GM21825 (cell line): Measurements from ENCODE around the gene FAM193A.
"Not testable (repeated sequence)": the region's sequence is repeated elsewhere in the genome, so short reads cannot be mapped to it uniquely, and the experiment has no call there.

Experiments
- ATAC-seq: cut with Tn5 transposase; IDR thresholded peaks from one replicate; pipeline ENCODE4 v1.9.1; 2021; ENCODE audit warnings: mild to moderate bottlenecking, moderate library complexity; ENCODE audit not compliant: unreplicated experiment

The FAM193A gene

DNA sequence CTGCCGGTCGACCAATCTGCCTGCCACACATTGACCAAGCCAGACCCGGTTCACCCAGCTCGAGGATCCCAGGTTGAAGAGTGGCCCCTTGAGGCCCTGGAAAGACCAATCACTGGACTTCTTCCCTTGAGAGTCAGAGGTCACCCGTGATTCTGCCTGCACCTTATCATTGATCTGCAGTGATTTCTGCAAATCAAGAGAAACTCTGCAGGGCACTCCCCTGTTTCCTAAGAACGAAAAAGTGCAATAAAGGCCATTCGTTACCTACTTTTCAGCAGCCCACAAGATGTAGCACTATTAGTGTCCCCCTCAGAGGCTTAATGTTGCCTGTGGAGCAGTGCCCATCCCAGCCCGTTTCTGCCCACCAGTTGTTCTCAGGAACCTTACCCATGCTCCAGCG is 22.3 kb upstream of the FAM193A start:
- not testable (repeated sequence) for ATAC-seq

DNA sequence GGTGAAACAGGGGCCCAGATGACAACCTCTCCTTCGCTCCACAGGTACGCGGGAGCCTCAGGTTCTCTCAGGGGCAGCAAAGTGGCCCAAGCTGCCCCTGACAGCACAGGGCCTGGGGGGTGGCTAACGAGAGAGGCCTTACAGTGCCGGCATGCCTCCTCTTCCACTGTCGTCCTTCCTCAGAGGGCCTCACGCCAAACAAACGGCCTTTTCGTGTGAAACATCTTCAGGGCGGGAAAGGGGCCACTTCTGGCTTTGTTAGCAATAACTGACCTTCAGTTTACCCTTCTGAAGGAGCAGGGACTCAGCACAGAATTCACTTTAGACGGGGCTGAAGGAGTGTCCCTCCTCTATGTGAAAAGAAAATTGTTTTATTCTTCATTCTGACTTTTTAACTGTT is 21.5 kb upstream of the FAM193A start:
- ATAC-seq = not testable (repeated sequence)

DNA sequence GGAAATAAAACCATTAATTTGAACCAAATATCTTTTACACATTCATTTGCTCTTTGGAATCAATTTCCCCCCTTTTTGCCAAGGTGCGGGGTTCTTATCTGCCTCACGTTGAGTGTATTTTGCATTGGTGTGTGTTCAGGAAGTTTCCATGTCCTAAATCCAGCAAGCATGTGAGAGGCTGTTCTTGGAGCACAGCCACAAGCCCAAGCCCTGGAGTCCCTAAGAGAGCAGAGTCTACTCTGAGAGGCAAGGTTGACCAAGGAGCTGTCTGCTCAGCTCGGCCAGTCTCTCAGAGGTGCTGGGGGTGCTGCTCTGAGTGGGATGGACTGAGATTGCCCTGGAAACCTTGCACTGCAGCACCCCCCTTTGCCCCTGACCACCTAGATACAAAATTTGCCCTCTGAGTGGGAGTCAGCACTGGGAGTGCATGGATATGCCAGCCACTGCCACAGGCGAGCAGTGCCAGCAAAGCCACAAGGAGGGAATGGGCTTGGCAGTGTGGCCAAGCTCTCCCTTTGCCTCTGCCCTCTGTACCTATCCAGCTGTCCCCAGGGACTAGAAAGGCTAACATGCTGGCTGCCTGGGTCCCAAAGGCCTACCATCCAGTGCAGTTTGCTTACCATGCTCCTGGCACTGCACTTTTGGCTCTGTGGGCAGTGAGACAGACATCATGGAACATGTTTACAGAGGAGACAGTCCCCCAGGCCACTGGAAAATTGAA is 20.5 kb upstream of the FAM193A start:
- ATAC-seq = no peak

DNA sequence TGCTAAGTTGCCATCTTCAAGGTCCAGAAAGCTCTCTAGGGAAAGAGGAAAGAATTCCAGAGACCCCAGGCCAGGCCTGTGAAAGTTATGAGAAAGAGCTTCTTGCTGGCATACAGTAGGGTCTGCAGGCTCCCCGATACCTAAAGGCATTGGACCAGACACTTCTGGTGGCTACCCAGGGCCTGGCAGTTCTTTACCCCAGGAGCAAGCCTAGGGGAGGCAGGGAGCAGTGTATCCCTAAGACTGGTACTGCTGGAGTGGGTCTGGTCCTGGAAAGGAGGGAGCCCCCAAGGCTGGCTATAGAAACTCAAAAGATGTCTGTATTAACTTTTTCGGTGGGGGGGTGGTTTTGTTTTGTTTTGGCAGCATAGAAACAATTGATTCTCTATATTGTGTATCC is 19.8 kb upstream of the FAM193A start:
- no peak for ATAC-seq

DNA sequence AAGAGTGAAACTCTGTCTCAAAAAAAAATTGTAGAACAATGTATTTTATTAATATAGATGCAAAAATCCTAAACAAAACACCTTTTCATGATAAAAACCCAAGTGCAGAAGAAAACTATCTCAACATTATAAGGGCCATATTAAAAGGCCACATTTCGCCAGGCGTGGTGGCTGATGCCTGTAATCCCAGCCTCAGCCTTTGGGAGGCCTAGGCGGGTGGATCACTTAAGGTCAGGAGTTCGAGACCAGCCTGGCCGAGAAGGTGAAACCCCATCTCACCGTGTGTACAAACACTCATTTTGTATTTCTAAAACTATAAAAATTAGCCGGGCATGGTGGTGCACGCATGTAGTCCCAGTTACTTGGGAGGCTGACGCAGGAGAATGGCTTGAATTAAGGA is 9.9 kb upstream of the FAM193A start:
- no peak for ATAC-seq

DNA sequence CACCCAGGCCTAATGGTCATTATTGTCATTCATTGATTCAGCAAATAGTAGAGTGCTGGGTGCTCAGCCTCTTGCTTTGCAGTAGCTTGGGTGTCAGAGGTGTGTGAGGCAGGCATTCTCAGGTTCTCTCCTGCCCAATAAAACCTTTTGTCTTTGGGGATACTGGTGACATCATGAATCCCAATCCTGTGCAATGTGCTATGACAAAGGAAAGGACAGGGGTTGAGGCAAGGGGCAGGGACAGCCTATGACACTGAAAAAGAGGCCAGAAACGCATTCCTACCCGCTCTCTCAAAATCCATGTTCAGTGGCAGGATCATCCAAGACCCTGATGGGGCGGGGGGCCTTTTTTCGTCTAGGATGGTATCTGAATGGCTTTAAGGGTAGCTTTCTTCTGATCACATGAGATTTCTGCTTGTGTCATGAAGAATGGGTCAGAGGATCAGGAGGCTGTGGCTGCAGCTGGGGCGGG is 1.5 kb upstream of the FAM193A start:
- no peak for ATAC-seq

DNA sequence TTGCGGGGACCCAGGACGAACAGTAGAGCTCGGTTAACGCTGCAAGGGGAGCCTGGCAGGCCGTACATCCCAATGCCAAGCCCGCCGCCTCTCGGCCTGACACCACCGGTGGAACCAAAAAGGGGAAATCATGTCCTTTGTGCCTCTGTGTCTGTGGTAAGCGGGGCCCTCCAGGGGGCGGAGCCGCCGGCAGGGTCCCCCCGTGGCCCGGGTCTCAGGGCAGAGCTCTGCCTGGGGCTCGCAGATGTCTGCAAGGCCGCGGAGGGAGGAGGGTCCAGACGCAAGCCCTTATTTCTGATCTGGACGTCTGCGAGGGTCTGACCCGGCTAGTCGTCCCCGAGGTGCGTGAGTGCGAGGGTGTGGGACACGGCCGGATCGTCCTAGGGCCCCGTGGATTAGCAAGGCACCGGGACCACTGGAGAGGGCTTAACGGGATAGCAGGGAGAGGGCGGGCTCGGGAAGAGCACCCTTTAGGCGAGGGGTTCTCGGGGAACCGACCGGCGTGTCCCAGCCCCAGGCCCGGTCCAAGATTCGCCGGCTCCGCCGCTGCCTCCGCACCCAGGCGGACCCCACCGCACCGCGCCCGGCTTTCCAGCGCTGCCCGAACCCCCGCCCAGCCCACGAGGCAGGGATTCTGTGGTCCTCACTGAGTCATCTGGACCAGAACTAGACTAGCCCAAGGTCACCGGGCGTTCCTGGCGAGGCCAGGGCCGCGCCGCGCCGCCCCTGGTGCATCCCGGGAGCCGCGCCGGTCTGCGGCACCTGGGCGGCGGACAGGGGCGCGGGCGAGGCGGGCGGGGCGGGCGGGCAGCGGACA is 863 bp upstream of the FAM193A start:
- peak; percentile 20 for ATAC-seq

DNA sequence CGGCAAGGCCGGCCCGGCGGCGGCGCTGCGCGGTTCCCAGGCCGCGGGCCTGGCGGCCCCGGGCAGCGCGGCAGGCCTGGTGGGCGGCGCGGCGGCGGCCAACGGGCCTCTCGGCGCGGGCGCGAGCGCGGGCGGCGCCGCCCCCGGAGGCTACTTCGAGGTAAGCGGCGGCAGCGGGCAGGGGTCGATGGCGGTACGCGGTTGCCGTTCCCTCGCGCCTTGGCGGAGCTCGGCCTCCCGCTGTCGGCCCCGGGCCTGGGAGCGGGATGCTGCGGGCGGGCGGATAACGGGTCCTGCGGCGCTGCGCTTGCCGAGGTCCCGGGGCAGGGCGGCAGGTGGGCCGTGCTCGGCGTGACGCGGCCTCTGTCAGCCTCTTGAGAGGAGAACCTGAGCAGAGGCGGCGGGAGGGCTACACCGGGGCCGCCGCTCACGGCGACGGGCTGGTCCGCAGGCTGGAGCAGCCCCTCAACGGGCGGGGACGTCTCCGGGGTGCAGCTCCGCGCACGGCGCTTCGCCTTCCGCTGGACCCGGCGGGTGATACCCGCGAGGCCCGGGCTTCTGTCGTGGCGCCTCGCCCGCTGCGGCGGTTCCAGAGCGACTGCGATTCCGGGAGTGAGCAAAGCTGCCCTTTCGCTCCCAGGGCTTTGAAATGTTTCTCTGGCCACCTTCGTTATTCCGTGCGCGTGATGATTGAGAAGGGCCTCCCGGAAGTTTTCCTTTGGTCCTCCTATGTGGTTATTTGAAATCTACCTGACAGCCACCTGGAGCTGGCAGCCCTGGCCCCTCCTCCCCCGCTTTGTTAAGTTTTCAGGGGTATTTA is 774 bp downstream of the FAM193A start:
- peak; percentile 14 for ATAC-seq

DNA sequence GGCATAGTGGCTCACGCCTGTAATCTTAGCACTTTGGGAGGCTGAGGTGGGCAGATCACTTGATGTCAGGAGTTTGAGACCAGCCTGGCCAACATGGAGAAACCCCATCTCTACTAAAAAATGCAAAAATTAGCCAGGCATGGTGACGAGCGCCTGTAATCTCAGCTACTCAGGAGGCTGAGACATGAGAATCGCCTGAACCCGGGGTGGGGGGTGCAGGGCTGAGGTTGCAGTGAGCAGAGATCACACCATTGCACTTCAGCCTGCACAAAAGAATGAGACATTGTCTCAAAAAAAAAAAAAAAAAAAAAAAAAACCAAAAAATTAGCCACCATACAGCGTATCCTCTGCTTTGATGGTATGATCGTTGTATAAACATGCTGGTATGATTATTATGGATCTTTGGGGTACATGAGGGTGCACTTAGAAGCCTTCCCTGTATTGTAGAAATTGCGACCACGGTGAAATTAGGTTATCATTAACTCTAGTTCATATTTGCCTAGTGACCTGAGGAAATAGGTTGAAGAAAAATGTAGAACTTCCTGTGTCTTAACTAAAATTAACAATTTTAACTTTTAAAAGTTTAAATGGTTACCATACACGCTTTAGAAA is 7.2 kb downstream of the FAM193A start:
- ATAC-seq = not testable (repeated sequence)

DNA sequence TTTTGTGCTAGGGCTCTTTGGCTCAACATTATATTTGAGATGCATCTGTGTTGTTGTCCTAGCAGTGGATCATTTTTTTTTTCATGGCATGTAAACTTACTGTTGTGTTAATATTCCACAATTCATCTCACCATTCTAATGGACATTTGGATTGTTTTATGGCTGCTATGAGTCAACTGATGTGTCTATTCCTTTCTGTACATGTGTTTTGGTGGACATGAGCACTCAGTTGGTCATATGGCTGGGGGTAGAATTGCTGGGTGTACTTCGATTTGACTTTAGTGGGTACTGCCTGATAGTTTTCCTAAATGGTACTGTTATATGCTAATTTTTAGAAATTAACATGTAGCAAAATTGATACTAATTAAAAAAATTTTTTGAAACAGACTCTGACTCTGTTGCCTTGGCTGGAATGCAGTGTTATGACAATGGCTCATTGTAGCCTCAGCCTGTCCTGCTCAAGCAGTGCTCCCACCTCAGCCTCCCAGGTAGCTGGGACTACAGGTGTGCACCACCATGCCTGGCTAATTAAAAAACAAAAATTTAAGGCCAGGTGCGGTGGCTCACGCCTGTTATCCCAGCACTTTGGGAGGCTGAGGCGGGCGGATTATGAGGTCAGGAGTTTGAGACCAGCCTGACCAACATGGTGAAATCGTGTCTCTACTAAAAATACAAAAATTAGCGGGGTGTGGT is 9.0 kb downstream of the FAM193A start:
- ATAC-seq = no peak

DNA sequence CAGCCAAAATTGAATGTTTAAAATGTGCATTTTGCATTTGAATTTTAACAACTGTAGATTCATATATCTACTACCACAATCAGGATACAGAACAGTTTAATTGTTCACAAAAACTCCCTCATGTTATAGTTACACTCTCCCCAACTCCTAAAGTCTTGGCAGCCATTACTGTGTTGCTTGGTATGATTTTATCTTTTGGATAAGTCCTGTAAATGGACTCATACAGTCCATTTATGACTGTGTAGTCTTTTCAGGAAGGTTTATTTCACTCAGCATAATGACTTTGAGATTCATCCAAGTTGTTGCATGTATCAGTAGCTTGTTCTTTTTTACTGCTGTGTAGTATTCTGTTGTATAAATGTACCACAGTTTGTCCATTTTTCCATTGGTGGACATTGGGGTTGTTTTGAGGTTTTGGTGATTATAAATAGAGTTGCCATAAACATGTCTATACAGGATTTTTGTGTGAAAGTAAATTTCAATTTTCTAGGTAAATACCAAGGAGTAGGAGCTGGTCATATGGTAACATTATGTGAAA is 9.9 kb downstream of the FAM193A start:
- ATAC-seq = no peak

DNA sequence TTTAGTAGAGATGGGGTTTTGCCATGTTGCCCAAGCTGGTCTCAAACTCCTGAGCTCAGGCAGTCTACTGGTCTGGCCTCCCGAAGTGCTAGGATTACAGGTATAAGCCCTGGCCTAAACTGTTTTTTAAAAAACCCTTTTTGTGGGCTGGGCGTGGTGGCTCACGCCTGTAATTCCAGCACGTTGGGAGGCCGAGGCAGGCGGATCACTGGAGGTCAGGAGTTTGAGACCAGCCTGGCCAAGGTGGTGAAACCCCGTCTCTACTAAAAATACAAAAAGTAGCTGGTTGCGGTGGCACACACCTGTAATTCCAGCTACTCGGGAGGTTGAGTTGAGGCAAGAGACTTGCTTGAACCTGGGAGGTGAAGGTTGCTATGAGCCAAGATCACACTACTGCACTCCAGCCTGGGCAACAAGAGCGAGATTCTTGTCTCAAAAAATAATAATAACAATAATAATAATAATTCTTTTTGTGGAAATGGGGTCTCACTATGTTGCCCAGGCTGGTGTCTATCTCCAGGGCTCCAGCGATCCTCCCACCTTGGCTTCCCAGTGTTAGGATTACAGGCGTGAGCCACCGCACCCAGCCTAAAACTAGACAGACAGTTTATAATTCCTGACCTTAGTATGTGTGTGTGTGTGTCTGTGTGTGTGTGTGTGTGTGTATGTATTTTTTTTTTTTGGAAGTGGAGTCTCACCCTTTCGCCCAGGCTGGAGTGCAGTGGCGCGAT is 10.7 kb downstream of the FAM193A start:
- not testable (repeated sequence) for ATAC-seq

DNA sequence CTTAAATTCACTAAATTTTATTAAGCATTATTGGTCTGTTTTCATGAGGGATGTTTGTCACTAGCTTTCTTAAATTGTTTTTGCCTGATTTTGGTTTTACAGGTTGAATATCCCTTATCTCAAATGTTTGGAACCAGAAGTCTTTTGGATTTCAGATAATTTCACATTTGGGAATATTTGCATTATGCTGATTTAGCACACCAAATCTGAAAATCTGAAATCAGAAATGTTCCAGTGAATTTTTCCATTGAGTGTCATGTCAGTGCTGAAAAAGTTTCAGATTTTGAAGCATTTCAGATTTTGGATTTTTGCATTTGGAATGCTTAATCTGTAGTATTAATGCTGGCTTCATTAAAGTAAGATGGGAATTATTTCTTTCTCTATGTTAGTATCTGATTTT is 14.7 kb downstream of the FAM193A start:
- no peak for ATAC-seq

DNA sequence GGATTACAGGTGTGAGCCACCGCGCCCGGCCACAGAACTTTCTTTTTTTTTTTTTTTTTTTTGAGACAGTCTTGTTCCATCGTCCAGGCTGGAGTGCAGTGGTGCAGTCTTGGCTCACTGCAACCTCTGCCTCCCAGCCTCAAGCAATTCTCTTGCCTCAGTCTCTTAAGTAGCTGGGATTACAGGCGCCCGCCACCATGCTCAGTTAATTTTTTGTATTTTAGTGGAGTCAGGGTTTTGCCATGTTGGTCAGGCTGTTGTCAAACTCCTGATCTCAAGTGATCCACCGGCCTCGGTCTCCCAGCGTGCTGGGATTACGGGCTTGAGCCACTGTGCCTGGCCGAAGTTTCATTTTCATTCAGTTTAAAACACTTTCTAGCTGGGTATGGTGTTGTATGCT is 16.4 kb downstream of the FAM193A start:
- ATAC-seq = no peak

DNA sequence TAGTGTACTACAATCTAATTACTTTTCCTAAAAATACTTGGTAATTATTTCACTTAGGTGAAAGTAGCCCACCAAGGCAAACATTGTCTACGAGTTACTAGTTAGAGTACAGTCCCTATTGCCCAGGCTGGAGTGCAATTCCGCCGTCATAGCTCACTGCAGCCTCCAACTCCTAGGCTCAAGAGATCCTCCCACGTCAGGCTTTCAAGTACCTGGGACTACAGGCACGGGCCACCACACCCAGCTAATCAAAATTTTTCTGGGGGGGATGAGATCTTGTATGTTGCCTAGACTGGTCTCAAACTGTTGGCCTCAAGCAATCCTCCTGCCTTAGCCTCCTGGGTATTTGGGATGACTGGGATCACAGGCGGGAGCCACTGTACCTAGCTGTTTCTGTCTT is 21.9 kb downstream of the FAM193A start:
- no peak for ATAC-seq

DNA sequence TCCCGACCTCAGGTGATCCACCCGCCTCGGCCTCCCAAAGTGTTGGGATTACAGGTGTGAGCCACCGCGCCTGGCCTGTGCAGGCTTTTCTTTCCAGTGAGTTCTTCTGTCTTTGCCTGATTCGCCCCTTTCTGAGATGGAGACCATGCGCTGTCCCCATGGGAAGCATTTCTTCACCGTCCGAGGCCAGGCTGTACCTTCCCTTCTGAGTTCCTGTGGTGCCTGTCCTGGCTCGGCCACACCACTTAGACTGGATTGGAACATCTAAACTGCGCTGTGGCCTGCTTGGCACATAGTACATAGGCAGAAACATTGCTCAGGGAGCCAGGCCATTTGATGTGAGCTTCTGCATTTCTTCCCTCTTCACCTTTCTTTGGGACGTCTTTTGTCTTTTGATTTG is 23.7 kb downstream of the FAM193A start:
- ATAC-seq = no peak

DNA sequence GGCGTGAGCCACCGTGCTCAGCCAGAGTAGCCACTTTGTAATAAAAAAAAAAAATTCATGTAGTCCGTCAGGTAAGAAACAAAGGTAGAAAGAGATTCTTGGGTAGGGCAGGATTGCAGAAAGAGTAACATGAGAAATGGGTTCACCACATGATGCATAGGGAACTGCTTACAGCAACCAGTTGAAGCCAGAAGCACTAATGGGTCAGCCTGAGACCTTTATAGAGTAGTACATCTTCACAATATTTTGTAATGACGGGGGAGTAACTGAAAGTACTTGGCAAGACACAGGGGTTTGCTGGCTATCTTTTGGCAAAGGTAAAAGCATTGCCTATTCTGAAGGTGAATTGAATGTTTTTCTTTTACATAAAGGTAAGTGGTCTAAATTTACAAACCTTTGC is 29.1 kb downstream of the FAM193A start:
- ATAC-seq = no peak

DNA sequence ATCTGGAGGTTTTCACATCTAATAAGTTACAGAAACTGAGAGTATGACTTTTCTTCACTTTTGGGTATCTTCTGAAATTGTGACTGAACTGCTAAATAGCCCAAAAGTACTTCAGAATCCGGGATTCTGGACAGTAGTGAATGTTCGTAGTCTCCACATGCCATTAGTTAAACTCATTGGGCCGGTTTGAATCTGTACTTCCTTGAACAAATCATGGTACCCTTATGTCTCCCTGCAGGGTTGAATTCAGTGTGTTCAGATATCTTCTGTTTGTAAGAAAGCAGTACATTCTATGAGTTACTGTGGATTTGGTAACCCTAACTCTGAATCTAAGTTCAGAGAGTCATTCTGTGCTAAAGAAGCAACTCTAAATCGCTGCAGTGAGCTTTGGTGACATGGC is 33.6 kb downstream of the FAM193A start:
- no peak for ATAC-seq

DNA sequence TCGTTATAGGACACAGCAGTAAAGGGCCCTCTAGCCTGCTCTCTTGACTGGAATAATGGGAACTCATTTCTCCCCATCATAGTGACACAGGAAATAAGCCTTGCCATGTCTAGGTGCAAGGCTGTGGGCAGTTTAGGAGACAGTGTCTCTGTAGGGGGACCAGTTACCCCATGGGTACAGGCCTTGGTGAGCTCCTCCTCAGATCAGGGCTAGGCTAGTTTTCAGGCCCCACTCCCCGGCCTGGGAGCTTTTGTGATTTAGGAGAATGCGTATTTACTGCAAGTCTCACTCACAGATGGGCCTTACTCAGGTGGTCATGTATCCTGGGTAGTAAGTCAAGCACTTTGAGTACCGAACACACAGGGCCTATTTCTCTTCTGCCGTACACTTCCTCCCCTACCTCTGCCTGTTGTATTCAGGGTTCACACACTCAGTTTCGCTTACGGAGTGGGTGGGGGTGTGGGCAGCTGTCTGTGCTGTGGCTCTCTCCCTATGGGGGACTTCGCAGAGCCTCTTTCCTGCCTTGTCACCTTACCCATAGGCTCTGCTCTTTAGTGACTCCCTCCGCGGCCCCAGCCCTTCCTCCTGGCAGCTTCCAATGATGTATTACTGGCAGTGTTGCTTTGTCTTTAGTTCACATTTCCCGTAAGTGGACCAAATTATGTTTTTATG is 34.2 kb downstream of the FAM193A start:
- peak; percentile 81 for ATAC-seq
